NT2/D1 (cell line): Measurements from ENCODE around the gene UNC13C.

Experiments
- SUZ12 ChIP-seq: IDR thresholded peaks from 2 replicates; pipeline ENCODE4 v1.6.1; 2011; ENCODE audit not compliant: insufficient read length, insufficient read depth; ENCODE audit errors: extremely low read depth
- YY1 ChIP-seq: IDR thresholded peaks from 2 replicates; pipeline ENCODE4 v1.6.1; 2011; ENCODE audit not compliant: insufficient read length, insufficient read depth

DNA sequence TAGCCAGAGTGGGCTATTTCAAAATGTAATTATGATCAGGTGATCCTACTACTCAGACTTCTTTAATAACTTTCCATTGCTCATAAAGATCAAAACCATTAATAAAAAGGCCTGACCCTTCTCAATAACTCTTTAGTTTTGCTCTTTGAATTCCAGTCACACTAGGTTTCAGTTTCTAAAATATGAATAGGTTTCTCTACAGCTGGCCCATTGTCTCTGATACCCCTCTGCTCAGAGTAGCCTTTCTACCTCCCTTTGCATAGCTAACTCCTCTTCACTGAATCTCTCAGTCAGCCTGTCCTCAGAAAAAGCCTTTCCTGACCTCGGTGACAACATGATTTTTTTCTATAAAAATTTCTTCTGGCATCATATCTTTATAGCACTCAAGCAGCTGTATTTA lies 209.1 kb downstream of the UNC13C start:
- TF ChIP-seq YY1 (no peak), SUZ12 (no peak)
